HG02623 (cell line): ENCODE measurements around the gene CCR7.
"Not testable (repeated sequence)": the region's sequence is repeated elsewhere in the genome, so short reads cannot be mapped to it uniquely, and the experiment has no call there.

Experiments used
- ATAC-seq: cut with Tn5 transposase; IDR thresholded peaks from one replicate; pipeline ENCODE4 v1.9.1; 2021; ENCODE audit warnings: moderate library complexity; ENCODE audit not compliant: unreplicated experiment

The CCR7 gene

DNA sequence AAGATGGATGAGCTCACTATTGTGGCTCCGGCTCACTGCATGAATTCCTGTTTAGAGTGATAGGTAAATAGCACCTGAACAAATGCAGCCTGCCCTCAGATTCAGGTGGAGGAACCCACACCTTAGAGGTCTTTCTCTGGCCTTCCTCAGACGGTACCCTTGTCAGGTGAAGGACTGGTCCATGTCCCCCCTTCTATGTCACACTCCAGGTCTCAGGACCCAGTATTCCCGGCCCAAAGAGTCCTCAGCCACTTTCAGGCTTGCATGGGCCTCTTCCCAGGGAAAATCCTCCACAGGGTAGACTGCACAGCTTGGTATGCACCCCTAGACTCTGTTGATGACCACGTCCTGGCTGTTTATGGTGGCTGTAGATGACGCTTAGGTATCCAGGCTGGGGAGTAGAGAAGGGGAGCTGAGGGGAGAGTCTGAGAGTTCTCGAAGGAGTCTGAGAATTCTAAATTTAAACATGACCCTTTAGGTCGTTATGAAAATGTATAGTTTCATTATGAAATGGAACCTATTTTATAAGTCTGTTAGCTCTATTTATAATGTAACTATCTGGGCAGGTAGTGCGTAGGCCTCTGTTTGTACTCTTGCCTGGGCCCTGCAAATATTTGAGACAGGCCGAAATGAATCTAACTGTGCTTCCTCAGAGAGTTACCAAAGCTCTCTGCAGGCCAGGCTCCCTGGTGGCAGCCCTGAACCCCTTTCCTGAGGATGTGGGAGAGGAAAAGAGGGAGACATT, 32.5 kb upstream of the CCR7 start:
- no peak for ATAC-seq

DNA sequence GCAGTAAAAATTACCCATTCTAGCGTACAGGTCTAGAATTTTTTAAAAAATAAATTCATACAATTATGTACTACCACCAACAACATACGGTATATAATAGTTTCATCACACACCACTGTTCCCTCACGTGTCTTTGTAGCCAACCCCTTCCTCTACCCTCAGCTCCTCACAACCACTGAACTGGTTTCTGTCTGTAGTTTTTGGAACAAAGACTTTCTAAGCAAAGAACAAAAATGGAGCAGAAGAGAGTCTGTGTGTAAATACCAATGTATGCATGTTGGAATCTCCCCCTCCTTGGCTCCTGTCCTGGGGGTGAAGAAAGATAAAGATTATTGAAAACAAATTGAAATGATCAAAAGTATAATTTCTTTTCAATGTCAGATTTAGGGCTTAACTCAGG, 31.9 kb upstream of the CCR7 start:
- no peak for ATAC-seq

DNA sequence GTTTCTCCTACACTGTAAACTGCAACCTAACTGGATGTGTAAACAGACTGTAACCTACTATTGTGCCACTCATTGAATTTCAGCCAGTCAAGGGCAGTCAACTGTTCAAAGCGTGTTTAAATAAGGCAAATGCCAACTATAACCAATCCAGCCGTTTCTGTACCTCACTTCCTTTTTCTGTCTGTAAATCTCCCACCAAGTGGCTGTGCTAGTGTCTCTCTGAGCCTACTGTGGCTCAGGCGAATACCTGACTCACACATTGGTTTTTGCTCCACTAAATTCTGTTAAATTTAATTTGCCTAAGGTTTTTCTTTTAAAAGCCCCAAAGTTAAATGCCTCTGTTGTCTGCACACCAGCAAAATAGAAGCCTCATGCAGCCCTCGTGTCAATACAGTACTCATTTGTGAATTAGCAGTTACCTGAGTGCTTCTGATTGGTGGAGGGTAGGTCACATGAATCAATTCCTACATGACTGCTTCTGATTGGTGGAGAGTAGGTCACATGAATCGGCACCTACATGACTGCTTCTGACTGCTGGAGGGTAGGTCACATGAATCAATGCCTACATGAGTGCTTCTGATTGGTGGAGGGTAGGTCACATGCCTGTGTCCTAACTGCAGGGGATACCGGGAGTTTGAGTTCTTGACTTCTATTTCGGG, 31.1 kb upstream of the CCR7 start:
- ATAC-seq = no peak

DNA sequence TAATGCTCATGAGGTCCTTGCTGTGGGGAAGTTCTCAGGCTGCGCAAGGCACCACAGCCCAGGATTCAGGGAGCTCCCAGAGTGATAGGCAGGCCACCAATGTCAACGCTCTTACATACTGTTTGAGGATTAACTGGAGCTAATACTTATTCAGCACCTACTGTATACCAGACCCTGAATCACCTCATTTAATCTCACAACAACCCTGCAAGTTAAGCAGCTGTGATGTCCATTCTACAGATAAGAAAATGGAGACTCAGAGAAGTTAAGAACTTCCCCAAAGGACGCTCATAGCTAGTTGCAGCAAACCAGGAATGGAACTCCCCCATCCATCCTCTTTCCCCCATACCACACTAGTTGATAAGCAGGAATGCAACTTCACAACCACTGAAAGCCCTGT, 25.5 kb upstream of the CCR7 start:
- ATAC-seq = no peak

DNA sequence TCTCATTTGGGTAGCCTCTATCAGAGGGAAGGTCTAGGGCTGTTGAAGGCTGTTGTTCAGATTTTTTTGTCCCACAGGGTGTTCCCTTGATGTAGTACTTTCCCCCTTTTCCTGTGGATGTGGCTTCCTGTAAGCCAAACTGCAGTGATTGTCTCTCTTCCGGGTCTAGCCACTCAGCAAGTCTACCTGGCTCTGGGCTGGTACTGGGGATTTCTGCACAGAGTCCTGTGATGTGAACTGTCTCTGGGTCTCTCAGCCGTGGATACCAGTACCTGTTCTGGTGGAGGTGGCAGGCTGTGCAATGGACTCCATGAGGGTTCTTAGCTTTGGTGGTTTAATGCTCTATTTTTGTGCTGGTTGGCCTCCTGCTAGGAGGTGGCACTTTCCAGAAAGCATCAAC, 23.3 kb upstream of the CCR7 start:
- ATAC-seq = no peak

DNA sequence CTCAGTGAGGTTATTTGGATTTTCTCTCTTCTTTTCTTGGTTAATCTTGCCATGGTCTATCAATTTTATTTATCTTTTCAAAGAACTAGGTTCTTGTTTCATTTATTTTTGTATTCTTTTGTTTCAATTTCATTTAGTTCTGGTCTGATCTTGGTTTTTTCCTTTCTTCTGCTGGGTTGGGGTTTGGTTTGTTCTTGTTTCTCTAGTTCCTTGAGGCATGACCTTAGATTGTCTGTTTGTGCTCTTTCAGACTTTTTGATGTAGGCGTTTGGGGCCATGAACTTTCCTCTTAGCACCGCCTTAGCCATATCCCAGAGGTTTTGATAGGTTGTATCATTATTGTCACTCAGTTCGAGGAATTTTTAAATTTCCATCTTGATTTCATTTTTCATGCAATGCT, 21.0 kb upstream of the CCR7 start:
- not testable (repeated sequence) for ATAC-seq

DNA sequence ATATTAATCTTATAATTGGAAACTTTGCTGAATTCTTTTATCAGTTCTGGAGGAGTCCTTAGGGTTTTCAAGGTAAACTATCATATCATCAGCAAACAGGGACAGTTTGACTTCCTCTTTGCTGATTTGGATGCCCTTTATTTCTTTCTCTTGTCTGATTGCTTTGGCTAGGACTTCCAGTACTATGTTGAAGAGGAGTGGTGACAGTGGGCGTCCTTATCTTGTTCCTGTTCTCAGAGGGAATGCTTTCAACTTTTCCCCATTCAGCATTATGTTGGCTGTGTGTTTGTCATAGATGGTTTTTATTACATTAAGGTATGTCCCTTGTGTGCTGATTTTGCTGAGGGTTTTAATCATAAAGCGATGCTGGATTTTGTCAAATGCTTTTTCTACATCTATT, 19.7 kb upstream of the CCR7 start:
- ATAC-seq = not testable (repeated sequence)

DNA sequence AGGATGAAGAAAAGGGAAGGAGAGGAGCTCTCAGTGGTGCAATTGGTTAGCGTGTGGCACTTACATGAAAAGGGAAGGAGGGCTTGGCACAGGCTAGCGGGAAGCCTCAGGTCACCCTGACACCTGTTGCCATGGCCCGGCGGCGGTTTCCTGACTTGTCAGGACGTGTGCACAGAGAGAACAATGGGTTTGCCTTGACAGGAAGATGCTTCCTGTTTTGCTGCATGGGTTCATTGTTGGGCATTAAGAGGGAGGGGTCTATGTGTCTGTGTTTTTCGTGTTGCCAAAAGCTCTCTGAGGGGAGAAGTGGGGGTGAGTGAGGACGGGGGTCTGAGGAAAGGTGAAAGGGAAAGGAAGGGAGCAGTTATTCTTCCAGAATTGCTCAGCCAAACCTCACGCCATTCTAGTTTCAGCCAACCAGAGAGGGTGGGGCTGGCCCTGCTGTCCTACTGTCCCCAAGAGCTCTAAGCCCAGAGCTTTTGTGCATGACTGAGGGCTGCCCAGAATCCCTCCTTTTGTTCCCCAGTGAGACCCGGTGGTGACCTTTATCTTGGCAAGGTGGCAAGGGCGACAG, 17.1 kb upstream of the CCR7 start:
- peak; percentile 80 for ATAC-seq

DNA sequence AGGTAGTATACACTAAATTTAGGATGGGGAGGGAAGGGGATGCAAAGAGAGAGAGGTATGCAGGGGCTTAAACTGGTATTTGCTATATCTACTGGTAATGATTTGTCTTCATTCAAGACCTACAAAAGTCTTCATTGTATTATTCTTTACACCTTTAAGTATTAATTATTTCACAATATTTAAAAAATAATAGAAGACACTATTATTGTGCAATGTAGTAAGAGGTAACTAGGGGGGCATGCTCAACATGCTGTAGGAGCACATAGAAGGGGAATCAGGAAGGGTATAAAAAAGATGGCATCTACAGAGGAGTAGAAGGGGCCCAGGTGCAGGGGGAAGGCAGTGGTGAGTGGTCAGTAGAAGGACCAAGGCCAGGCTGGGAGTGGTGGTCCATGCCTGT, 14.9 kb upstream of the CCR7 start:
- ATAC-seq = no peak

DNA sequence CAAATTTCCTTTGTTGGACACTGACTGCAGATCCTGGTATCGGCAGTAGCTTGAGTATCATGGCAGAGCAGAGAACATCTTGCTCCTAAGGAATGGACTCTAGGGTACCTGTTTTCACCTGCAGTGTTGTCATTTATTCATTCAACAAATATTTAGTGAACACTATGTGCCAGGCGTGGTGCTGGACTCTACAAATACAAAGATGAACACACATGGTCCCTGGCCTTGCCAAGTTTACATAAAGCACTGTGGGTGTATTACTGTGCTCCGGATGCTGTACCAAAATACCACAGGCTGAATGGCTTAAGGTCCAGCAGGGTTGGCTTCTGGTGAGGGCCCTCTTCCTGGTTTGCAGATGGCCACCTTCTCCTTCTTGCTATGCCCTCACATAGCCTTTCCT, 14.2 kb upstream of the CCR7 start:
- ATAC-seq = no peak

DNA sequence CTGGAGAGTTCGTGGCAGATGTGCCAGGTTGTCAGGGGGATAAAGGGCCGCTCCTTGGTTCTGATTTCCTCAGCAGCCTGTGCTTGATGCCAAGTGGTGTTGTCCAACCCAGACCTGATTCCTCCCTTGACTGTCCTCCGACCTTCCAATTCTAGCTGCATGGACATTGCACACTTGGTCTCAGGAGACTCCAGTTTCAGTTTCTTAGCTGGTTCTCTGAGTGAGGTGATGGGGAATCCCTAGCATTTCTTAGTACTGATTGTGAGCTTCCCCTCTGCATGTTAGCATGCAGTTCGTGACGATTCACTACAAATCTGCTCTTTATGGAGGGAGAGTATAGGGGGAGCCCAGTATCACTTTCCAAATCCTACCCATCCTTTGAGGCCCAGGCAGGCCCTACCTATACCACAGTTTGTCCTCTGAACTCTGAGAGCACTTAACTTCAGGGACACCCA, 12.4 kb upstream of the CCR7 start:
- peak; percentile 46 for ATAC-seq

DNA sequence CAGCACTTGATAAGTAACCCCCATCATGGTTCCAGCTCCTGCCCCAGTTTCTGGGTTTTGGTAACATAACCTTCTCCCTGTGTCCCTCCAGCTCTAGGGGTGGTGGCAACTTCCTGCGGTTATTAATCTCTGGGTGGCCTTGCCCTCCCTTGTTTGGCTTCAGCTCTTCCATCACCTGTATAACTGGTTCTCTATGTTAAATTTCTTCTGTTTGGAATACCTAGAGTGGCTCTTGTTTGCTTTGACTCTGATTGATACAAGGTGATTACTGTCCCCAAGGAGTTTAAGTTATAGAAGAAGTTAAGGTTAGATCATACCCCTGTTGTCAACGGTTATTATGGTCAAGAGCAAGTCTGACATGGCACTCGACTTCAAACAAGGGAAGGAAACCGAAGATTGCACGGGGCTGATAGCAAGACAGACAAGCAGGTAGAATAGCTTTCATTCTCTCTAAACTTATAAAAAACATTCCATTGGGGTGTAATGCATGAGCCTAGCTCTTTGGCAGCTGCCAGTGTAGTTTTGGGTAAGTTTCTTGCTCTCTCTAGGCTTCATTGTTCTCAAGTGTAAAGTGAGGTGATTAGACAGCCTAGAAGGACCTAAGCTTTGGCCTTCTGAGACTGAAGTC, 11.0 kb upstream of the CCR7 start:
- ATAC-seq = no peak

DNA sequence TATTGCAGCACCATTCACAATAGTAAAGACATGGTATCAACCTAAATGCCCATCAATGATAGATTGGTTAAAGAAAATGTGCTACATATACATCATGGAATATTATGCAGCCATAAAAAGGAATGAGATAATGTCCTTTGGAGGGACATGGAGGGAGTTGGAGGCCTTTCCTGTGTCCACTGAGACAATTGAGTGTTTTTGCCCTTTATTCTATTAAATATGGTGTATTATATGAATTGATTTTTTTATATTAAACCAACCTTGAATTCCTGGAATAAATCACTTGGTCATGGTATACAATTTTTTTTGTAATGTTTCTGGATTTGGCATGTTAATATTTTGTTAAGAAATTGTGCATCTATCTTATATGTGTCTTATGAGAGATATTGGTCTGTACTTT, 9.0 kb upstream of the CCR7 start:
- ATAC-seq = no peak

DNA sequence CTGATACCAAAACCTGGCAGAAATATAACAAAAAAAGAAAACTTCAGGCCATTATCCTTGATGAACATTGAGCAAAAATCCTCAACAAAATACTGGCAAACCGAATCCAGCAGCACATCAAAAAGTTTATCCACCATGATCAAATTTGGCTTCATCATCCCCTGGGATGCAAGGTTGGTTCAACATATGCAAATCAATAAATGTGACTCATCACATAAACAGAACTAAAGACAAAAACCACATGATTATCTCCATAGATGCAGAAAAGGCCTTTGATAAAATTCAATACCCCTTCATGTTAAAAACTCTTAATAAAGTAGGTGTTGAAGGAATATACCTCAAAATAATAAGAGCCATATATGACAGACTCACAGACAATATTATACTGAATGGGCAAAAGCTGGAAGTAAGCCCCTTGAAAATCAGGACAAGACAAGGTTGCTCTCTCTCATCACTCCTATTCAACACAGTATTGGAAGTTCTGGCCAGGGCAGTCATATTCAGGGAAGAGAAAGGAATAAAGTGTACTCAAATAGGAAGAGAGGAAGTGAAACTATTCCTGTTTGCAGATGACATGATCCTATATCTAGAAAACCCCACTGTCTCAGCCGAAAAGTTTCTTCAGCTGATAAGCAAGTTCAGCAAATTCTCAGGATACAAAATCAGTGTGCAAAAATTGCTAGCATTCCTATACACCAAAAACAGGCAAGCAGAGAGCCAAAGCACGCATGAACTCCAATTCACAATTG, 7.1 kb upstream of the CCR7 start:
- ATAC-seq = not testable (repeated sequence)

DNA sequence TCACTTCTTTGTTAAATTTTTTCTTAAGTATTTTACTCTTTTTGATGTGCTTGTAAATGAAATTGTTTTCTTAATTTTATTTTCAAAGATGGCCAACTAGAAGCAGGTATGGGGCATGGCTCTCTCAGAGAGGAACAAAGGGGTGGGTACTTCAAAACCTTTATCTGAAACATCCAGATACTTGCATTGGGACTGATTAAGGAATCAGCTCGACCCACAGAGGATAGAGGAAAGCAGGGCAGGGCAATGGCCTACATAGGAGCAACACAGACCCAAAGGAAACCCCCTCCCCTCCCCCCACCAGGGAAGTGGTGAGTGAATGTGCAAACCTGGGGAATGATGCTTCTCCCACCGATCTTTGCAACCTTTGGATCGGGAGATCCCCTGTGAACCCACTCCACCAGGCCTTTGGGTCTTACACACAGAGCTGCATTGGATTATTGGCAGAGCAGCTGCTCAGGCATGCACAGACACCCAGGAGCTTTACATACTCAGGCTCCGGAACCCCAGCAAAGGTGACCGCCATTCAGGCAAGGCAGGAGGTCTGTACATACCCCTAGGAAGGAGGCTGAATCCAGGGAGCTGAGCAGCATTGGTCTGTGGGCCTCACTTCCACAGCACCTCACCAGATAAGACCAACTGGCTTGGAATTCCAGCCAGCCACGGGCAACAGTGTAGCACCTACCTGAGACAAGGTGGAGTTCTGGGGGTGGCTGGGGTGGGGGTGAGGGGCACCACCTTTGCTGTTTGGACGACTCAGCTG, 3.0 kb upstream of the CCR7 start:
- ATAC-seq = no peak

DNA sequence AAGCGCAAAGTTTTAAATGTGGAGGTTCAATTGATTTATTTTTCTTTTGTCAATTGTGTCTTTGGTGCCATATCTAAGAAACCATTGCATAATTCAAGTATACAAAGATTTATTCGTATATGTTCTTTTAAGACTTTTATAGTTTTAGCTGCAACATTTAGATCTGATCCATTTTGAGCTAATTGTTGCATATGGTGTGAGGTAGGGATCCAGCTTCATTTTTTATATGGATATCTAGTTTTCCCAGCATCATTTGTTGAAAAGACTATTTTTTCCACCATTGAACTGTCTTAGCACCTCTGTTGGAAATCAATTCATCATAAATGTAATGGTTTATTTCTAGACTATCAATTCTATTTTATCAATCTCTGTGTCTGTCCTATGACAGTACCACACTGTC, 2.1 kb upstream of the CCR7 start:
- ATAC-seq = no peak

DNA sequence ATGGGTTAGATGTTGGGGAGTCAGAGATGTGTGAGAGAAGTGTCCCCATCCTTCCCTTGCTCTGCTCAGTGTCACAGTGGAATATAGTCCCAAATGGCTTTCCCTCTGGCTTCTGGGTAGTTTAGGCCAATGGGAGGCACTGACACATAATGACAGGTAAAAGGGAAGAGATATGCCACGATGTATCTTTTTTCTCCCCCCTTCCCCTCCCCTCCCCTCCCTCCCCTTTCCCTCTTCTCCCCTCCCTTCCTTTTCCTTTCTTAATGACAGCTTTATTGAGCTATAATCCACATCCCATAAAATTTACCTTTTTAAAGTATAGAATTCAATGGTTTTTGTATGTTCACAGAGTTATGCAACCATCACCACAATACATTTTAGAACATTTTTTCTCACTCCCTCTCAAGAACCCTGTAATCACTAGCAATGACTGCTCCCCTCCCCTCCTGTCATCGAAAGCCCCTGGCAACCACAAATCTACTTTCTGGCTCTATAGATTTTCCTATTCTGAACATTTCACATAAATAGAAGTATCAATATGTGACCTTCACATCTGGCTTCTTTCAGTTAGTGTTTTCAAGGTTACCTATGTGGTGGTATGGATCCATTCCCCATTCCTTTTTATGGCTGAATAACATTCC, 617 bp upstream of the CCR7 start:
- ATAC-seq = no peak

DNA sequence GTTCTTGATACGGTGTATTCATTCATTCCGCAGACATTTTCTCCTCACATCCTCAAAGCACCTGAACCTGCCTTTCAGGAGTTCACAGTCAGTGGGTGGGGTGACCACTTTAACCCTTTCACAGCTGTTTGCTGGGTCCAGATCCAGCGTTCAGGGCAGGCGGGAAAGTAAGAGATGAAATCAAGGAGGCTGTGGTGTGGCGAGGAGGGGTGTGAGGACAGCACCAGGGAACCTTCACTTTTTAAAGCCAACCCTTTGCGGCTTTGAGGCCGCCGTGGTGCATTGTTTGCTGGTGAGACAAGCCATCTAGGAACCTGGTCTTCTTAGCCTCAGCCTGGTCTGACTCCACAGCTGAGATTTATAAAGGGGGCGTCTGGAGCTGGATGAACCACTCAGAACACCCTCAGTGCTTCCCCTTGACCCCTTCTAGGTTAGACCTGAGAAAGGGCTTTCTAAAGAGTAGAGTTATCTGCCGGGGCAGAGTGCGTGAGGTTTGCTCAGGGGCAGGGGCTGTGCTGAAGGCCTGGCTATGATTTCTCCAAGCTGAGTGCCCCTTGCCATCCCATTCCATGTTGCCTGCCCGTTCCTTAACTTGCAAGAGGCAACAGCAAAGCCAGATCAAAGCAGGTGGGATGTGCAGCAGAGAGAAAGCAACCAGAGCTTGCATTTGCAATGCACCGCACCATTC, 933 bp downstream of the CCR7 start:
- no peak for ATAC-seq
